Endothelial cell of umbilical vein (primary cell): Measurements from ENCODE around the gene AGBL5. TPM values are rescaled to one million over a fixed set of nuclear protein-coding genes. Genes with fewer than 3 reads are reported as not detected.

ENCODE experiments used
- BruUV-seq: library from RNA; stranded (reverse); fragments of 400-500 nt; replicated peaks from 2 replicates; lab custom pipeline; 2021; lab: Mats Ljungman, UMichigan
- CTCF ChIA-PET: fragments of 300-600, 350-600 bp; sonication (Branson Sonifier 250); formaldehyde crosslinking; loops from one replicate; lab custom pipeline; 2021; ENCODE audit warnings: antibody characterized with exemption, inconsistent platforms; lab: Charles Lee
- POLR2A ChIA-PET: fragments of 300-600, 350-600 bp; sonication (Branson Sonifier 250); formaldehyde crosslinking; loops from one replicate; lab custom pipeline; 2021; ENCODE audit warnings: antibody characterized with exemption, inconsistent platforms; lab: Charles Lee
- DNase-seq: peaks from one replicate; pipeline ENCODE4 v3.0.0-alpha.2; 2011; ENCODE audit warnings: low read depth, low spot score
- FAIRE-seq: peaks from 2 replicates; lab custom pipeline; 2011; peaks lifted over from hg19 to GRCh38; lab: Jason Lieb, UNC
- H2AFZ ChIP-seq: 2 replicates; pipeline ENCODE4 v1.6.0; 2012; ENCODE audit warnings: low read depth, low read length, control low read depth, inconsistent platforms
- H3K27ac ChIP-seq: 2 replicates; pipeline ENCODE4 v1.5.1; 2011; ENCODE audit warnings: low read depth, mild to moderate bottlenecking, control low read depth, low read length, moderate library complexity; ENCODE audit not compliant: insufficient read depth
- H3K27me3 ChIP-seq, 2 experiments: 2 replicates each; pipeline versions ENCODE4 v1.6.0 to v1.6.1; 2011; ENCODE audit warnings: low read length in 2 of 2, mixed read lengths in 1 of 2; ENCODE audit not compliant: control insufficient read depth in 2 of 2, insufficient read depth in 2 of 2
- H3K36me3 ChIP-seq, 2 experiments: 2 replicates in 1 of 2; 3 replicates in 1 of 2; pipeline ENCODE4 v1.5.1; 2011; ENCODE audit warnings: low read length in 2 of 2, mild to moderate bottlenecking in 1 of 2, moderate library complexity in 1 of 2; ENCODE audit not compliant: control insufficient read depth in 2 of 2, insufficient read depth in 2 of 2; ENCODE audit errors: extremely low read depth in 1 of 2
- H3K4me1 ChIP-seq: 3 replicates; pipeline ENCODE4 v1.5.1; 2011; ENCODE audit warnings: mild to moderate bottlenecking, low read length; ENCODE audit not compliant: control insufficient read depth, insufficient read depth; ENCODE audit errors: extremely low read depth
- H3K4me2 ChIP-seq: 2 replicates; pipeline ENCODE4 v1.6.1; 2011; ENCODE audit warnings: low read length, control low read depth, mixed read lengths; ENCODE audit not compliant: insufficient read depth
- H3K4me3 ChIP-seq, 3 experiments: fragments of 200-600 bp in 1 of 3; sonication (generic), shearing (Covaris generic) in 1 of 3; replicated peaks in 1 of 3; 2 replicates each; pipeline ENCODE4 v1.5.1; 2011 to 2016; ENCODE audit warnings: control low read depth in 3 of 3, low read length in 3 of 3, mild to moderate bottlenecking in 2 of 3, inconsistent platforms in 1 of 3, low read depth in 1 of 3, moderate library complexity in 1 of 3; ENCODE audit not compliant: insufficient read depth in 1 of 3
- H3K79me2 ChIP-seq: 2 replicates; pipeline ENCODE4 v1.6.0; 2012; ENCODE audit warnings: low read length, inconsistent platforms; ENCODE audit not compliant: control insufficient read depth, insufficient read depth
- H3K9ac ChIP-seq: replicated peaks from 2 replicates; pipeline ENCODE3; 2011; ENCODE audit warnings: low read length, control low read depth; ENCODE audit not compliant: insufficient read depth; ENCODE audit errors: extremely low read depth
- H3K9me1 ChIP-seq: replicated peaks from 3 replicates; pipeline ENCODE4 v1.6.0; 2011; ENCODE audit warnings: mild to moderate bottlenecking, low read length; ENCODE audit not compliant: control insufficient read depth, insufficient read depth; ENCODE audit errors: extremely low read depth
- H3K9me3 ChIP-seq: replicated peaks from 2 replicates; pipeline ENCODE4 v1.5.1; 2012; ENCODE audit warnings: low read length, inconsistent platforms; ENCODE audit not compliant: control insufficient read depth, insufficient read depth
- H4K20me1 ChIP-seq: replicated peaks from 2 replicates; pipeline ENCODE3; 2011; ENCODE audit warnings: mild to moderate bottlenecking, low read length; ENCODE audit not compliant: control insufficient read depth, insufficient read depth; ENCODE audit errors: extremely low read depth
- CTCF ChIP-seq, 2 donors: IDR thresholded peaks; 1 replicate in 1 of 2; 2 replicates in 1 of 2; pipeline ENCODE4 v1.5.1; 2011; ENCODE audit warnings: low read length in 2 of 2, mild to moderate bottlenecking in 2 of 2, moderate library complexity in 2 of 2, control low read depth in 1 of 2, inconsistent platforms in 1 of 2, low read depth in 1 of 2; ENCODE audit not compliant: insufficient read depth in 1 of 2; ENCODE audit errors: extremely low read depth in 1 of 2
- EZH2 ChIP-seq: IDR thresholded peaks from 2 replicates; pipeline ENCODE4 v1.6.1; 2012; ENCODE audit warnings: borderline replicate concordance, low read depth, mild to moderate bottlenecking, moderate library complexity, low read length, inconsistent platforms; ENCODE audit not compliant: severe bottlenecking
- FOS ChIP-seq: IDR thresholded peaks from 2 replicates; pipeline ENCODE4 v1.6.1; 2011; ENCODE audit warnings: mild to moderate bottlenecking, low read length, moderate library complexity, borderline replicate concordance; ENCODE audit not compliant: insufficient read depth
- GATA2 ChIP-seq: IDR thresholded peaks from 2 replicates; pipeline ENCODE4 v1.7.0; 2011; ENCODE audit warnings: low read depth, mild to moderate bottlenecking, moderate library complexity, mixed read lengths, low read length; ENCODE audit not compliant: insufficient read length, insufficient read depth
- JUN ChIP-seq: IDR thresholded peaks from 2 replicates; pipeline ENCODE4 v1.6.1; 2011; ENCODE audit warnings: borderline replicate concordance, low read depth; ENCODE audit not compliant: insufficient read length, insufficient read depth
- MAX ChIP-seq: IDR thresholded peaks from 2 replicates; pipeline ENCODE4 v1.6.1; 2011; ENCODE audit not compliant: insufficient read depth, insufficient read length
- MYC ChIP-seq: IDR thresholded peaks from one replicate; pipeline ENCODE4 v1.6.1; 2011; ENCODE audit warnings: mild to moderate bottlenecking, low read depth, low read length
- POLR2A ChIP-seq: IDR thresholded peaks from 2 replicates; pipeline ENCODE4 v1.6.1; 2012; ENCODE audit warnings: low read depth, mild to moderate bottlenecking, control low read depth, low read length
- POLR2AphosphoS5 ChIP-seq: IDR thresholded peaks from 2 replicates; pipeline ENCODE4 v1.6.1; 2012; ENCODE audit warnings: low read depth, mild to moderate bottlenecking, control low read depth, low read length, moderate library complexity; ENCODE audit not compliant: insufficient read depth
- dilution Hi-C: fragments of 300-500 bp; cut with MboI; formaldehyde crosslinking; loops from one replicate; pipeline ENCODE4 v1.15.0; 2019; ENCODE audit warnings: low sequenced_read_pairs; ENCODE audit not compliant: extremely low pct_ligation_motif_present
- intact Hi-C: fragments of 100-400 bp; cut with micrococcal nuclease; formaldehyde crosslinking; loops from one replicate; pipeline ENCODE4 v1.10.0; 2022
- polyA plus RNA-seq, 4 experiments: library from polyadenylated mRNA; depleted of rRNA in 3 of 4; stranded (reverse) in 3 of 4; unstranded in 1 of 4; fragments of >200 nt; gene quantifications; 2 replicates each; pipeline versions ENCODE4 v1.2.1 to v1.2.3, GENCODE V29; 2011 to 2012; ENCODE audit warnings: missing spikeins in 1 of 4
- total RNA-seq: library from RNA; stranded (reverse); gene quantifications from 2 replicates; pipeline ENCODE4 v1.2.3, GENCODE V29; 2021

Gene AGBL5
- total and polyA plus RNA-seq, 2 donors (not counting 3 experiments of a cell fraction or from before 2014, with no cell fraction given) = 28.2 to 41.9 TPM

- peak overlapping the region; percentile 88 for H2AFZ ChIP-seq
- POLR2A ChIA-PET = interaction anchor here (0.9 kb wide), 1 partner anchor 35 kb away, joined by 3 read pairs; the partner anchor contains the start of gene AGBL5
Measured at GRCh38 chr2:27086090-27086723, 34.7 kb downstream of the AGBL5 start.

More at GRCh38 chr2:27086090-27086723, 34.7 kb downstream of the AGBL5 start:
- H3K4me3 ChIP-seq = peak overlapping the region; percentile 55 to 73 (median 64)
- FAIRE-seq (peak; percentile 89), DNase-seq (peak; percentile 94)
- H3K4me2 ChIP-seq = peak overlapping the region; percentile 72
- intact Hi-C loops (loop anchor here (1.0 to 5.0 kb wide), 8 partner anchors 36 to 239 kb away; partner anchors contain the start of genes ATRAID, DPYSL5, PREB and SLC5A6), dilution Hi-C loops (no loop called here)
- H3K4me1 ChIP-seq = peaks cover 12% of the 10 kb centered on the region
- H3K36me3 ChIP-seq = no peaks in the 10 kb centered on the region
- no peaks in the 10 kb centered on the region for H4K20me1 ChIP-seq
- TF ChIP-seq MYC (peak; percentile 45), CTCF (IDR thresholded peaks at IDR 0.05; ENCODE audit: extremely low read depth in 1 of 2, insufficient read depth in 1 of 2, low read depth in 1 of 2, low read length in 2 of 2) (peak; percentile 76 to 86), FOS (no peak), POLR2A (peak; percentile 62), MAX (peak; percentile 87), JUN (no peak), POLR2AphosphoS5 (peak; percentile 90), GATA2 (no peak), EZH2 (no peak)
- BruUV-seq = no TSS peak
- H3K27me3 ChIP-seq = no peaks in the 10 kb centered on the region
- H3K9me1 ChIP-seq = no peaks in the 10 kb centered on the region
- CTCF ChIA-PET = interaction anchor here (0.6 to 6.0 kb wide), 17 partner anchors 11 to 240 kb away, joined by 3 to 55 read pairs (median 7); partner anchors contain the start of genes AGBL5, OST4, PREB and TRIM54
- peak overlapping the region; percentile 51 for H3K27ac ChIP-seq
- H3K79me2 ChIP-seq = no peaks in the 10 kb centered on the region
- no peaks in the 10 kb centered on the region for H3K9me3 ChIP-seq
- peak overlapping the region; percentile 69 for H3K9ac ChIP-seq
